Panc1 (cell line): ENCODE measurements around the gene ODAPH. TPM values are rescaled to one million over a fixed set of nuclear protein-coding genes. Genes with fewer than 3 reads are reported as not detected.

Experiments
- ATAC-seq: fragments of 200-7000 bp; cut with Tn5 transposase; 2 replicates; pipeline ENCODE4 v1.9.1; 2020; ENCODE audit warnings: mild to moderate bottlenecking, moderate library complexity
- BruUV-seq: library from RNA; stranded (reverse); fragments of 400-500 nt; replicated peaks from 2 replicates; lab custom pipeline; 2021; lab: Mats Ljungman, UMichigan
- CTCF ChIA-PET: fragments of 300-600 bp; sonication (Branson Sonifier 250); formaldehyde crosslinking; loops from one replicate; lab custom pipeline; 2022; ENCODE audit warnings: antibody characterized with exemption; lab: Charles Lee
- POLR2A ChIA-PET: fragments of 300-600 bp; sonication (Branson Sonifier 250); formaldehyde crosslinking; loops from one replicate; lab custom pipeline; 2022; ENCODE audit warnings: antibody characterized with exemption; lab: Charles Lee
- DNase-seq: peaks from one replicate; pipeline ENCODE4 v3.0.0-alpha.2; 2010; ENCODE audit warnings: low read depth, low spot score
- H3K27ac ChIP-seq: 2 replicates; pipeline ENCODE4 v1.5.1; 2011; ENCODE audit warnings: mild to moderate bottlenecking, low read length, inconsistent platforms
- H3K27me3 ChIP-seq: fragments of 200-500 bp; sonication (Bioruptor generic); 2 replicates; pipeline ENCODE4 v1.6.0; 2014; ENCODE audit warnings: low read length, inconsistent platforms; ENCODE audit not compliant: control insufficient read depth, insufficient read depth
- H3K36me3 ChIP-seq: fragments of 200-500 bp; sonication (Bioruptor generic); 2 replicates; pipeline ENCODE4 v1.5.1; 2014; ENCODE audit warnings: inconsistent platforms, mild to moderate bottlenecking, low read length, moderate library complexity; ENCODE audit not compliant: control insufficient read depth, insufficient read depth
- H3K4me1 ChIP-seq: 2 replicates; pipeline ENCODE4 v1.5.1; 2011; ENCODE audit warnings: inconsistent platforms, mild to moderate bottlenecking, low read length, moderate library complexity; ENCODE audit not compliant: control insufficient read depth, insufficient read depth
- H3K4me3 ChIP-seq, 2 experiments: 2 replicates each; pipeline ENCODE4 v1.5.1; 2011 to 2012; ENCODE audit warnings: low read depth in 2 of 2, low read length in 2 of 2, mild to moderate bottlenecking in 2 of 2, inconsistent platforms in 1 of 2, moderate library complexity in 1 of 2
- H3K9me3 ChIP-seq: fragments of 200-500 bp; sonication (Bioruptor generic); 2 replicates; pipeline ENCODE4 v1.5.1; 2014; ENCODE audit warnings: low read depth, mild to moderate bottlenecking, inconsistent platforms, low read length, moderate library complexity; ENCODE audit not compliant: control insufficient read depth, insufficient read depth
- POLR2AphosphoS5 ChIP-seq: IDR thresholded peaks from 2 replicates; pipeline ENCODE4 v1.6.1; 2012; ENCODE audit warnings: mild to moderate bottlenecking, low read depth, low read length, moderate library complexity
- SIN3A ChIP-seq: IDR thresholded peaks from 2 replicates; pipeline ENCODE4 v1.6.1; 2012; ENCODE audit warnings: low read depth, mild to moderate bottlenecking, low read length, moderate library complexity, borderline replicate concordance; ENCODE audit not compliant: insufficient read depth
- TCF7L2 ChIP-seq: IDR thresholded peaks from 2 replicates; pipeline ENCODE4 v1.6.1; 2011; ENCODE audit warnings: mild to moderate bottlenecking, low read depth, low read length, inconsistent platforms
- in situ Hi-C: cut with HindIII; loops from 2 replicates; pipeline ENCODE4 v1.10.0; 2016; ENCODE audit warnings: low sequenced_read_pairs, low pct_unique_long_range_greater_than_20kb
- intact Hi-C: fragments of 100-400 bp; cut with micrococcal nuclease; formaldehyde crosslinking; loops from one replicate; pipeline ENCODE4 v1.10.0; 2022; ENCODE audit not compliant: unreplicated experiment
- total RNA-seq: library from RNA; stranded (reverse); gene quantifications from one replicate; pipeline ENCODE4 v1.2.1, GENCODE V29; 2021; ENCODE audit not compliant: unreplicated experiment
- TF ChIP-seq, protein P1 (sequence below), 2 experiments: IDR thresholded peaks; 2 replicates each; pipeline ENCODE4 v1.6.1; 2011 to 2012; ENCODE audit warnings: low read depth in 2 of 2, control low read depth in 1 of 2, low read length in 1 of 2, mild to moderate bottlenecking in 1 of 2, moderate library complexity in 1 of 2; ENCODE audit not compliant: insufficient read depth in 1 of 2
- TF ChIP-seq, protein P2 (sequence below): fragments of 450-650 bp; IDR thresholded peaks from 2 replicates; pipeline ENCODE4 v1.5.1; 2017; ENCODE audit warnings: mild to moderate bottlenecking

The ODAPH gene
- total RNA-seq, 1 experiment from 2014 or later, result not detected

- TF ChIP-seq, protein P1, sequence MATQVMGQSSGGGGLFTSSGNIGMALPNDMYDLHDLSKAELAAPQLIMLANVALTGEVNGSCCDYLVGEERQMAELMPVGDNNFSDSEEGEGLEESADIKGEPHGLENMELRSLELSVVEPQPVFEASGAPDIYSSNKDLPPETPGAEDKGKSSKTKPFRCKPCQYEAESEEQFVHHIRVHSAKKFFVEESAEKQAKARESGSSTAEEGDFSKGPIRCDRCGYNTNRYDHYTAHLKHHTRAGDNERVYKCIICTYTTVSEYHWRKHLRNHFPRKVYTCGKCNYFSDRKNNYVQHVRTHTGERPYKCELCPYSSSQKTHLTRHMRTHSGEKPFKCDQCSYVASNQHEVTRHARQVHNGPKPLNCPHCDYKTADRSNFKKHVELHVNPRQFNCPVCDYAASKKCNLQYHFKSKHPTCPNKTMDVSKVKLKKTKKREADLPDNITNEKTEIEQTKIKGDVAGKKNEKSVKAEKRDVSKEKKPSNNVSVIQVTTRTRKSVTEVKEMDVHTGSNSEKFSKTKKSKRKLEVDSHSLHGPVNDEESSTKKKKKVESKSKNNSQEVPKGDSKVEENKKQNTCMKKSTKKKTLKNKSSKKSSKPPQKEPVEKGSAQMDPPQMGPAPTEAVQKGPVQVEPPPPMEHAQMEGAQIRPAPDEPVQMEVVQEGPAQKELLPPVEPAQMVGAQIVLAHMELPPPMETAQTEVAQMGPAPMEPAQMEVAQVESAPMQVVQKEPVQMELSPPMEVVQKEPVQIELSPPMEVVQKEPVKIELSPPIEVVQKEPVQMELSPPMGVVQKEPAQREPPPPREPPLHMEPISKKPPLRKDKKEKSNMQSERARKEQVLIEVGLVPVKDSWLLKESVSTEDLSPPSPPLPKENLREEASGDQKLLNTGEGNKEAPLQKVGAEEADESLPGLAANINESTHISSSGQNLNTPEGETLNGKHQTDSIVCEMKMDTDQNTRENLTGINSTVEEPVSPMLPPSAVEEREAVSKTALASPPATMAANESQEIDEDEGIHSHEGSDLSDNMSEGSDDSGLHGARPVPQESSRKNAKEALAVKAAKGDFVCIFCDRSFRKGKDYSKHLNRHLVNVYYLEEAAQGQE (IDR thresholded peaks at IDR 0.05; ENCODE audit: insufficient read depth in 1 of 2, low read depth in 2 of 2, low read length in 1 of 2), result no peak
- no peak for TF ChIP-seq TCF7L2
- TF ChIP-seq SIN3A, result no peak
- TF ChIP-seq POLR2AphosphoS5, result no peak
- TF ChIP-seq, protein P2, sequence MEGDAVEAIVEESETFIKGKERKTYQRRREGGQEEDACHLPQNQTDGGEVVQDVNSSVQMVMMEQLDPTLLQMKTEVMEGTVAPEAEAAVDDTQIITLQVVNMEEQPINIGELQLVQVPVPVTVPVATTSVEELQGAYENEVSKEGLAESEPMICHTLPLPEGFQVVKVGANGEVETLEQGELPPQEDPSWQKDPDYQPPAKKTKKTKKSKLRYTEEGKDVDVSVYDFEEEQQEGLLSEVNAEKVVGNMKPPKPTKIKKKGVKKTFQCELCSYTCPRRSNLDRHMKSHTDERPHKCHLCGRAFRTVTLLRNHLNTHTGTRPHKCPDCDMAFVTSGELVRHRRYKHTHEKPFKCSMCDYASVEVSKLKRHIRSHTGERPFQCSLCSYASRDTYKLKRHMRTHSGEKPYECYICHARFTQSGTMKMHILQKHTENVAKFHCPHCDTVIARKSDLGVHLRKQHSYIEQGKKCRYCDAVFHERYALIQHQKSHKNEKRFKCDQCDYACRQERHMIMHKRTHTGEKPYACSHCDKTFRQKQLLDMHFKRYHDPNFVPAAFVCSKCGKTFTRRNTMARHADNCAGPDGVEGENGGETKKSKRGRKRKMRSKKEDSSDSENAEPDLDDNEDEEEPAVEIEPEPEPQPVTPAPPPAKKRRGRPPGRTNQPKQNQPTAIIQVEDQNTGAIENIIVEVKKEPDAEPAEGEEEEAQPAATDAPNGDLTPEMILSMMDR, result no peak
- CTCF ChIA-PET, result no interaction called here
- no peak for DNase-seq
- no peak for ATAC-seq
- Histone ChIP-seq H3K36me3 (peaks cover 12% of the 10 kb centered on the region), H3K27me3 (no peaks in the 10 kb centered on the region), H3K27ac (no peak overlapping the region), H3K4me3 (no peak overlapping the region), H3K9me3 (no peaks in the 10 kb centered on the region), H3K4me1 (no peaks in the 10 kb centered on the region)
- in situ Hi-C loops, result no loop called here
- POLR2A ChIA-PET, result no interaction called here
- BruUV-seq, result no TSS peak
- intact Hi-C loops, result no loop called here
These were observed 30.0 kb upstream of the ODAPH start for GRCh38 chr4:75525910-75526309.

DNA sequence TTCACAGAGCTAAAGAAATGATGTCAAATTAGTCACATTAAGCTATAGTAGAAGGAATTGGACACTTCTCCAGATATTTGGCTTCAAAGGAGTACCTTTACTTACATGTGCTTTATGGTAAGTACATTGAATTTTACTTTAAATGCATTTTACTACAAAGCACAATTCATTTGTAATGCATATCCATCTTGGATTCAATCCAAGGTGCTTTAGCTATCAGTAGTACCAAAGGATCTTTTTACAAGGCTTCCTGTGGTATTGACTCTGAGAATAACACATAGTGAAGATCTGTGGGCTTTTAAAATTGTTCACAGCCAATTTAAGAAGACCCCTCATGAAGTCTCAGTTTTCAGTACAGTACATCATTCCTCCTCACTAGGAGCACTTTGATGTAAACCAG, 28.4 kb upstream of the ODAPH start:
- ChIA-PET POLR2A (interaction anchor here (0.6 kb wide), 1 partner anchor 334 kb away, joined by 4 read pairs; no protein-coding TSS in a partner anchor), CTCF (no interaction called here)
- DNase-seq (no peak), ATAC-seq (no peak)
- intact Hi-C loops, result no loop called here
- Histone ChIP-seq H3K4me1 (no peaks in the 10 kb centered on the region), H3K27ac (no peak overlapping the region), H3K9me3 (no peaks in the 10 kb centered on the region), H3K4me3 (no peak overlapping the region), H3K36me3 (peaks cover 12% of the 10 kb centered on the region), H3K27me3 (no peaks in the 10 kb centered on the region)
- BruUV-seq, result no TSS peak
- TF ChIP-seq, protein P2, result no peak
- TF ChIP-seq SIN3A (no peak), POLR2AphosphoS5 (no peak), TCF7L2 (no peak)
- TF ChIP-seq, protein P1 (IDR thresholded peaks at IDR 0.05; ENCODE audit: insufficient read depth in 1 of 2, low read depth in 2 of 2, low read length in 1 of 2), result no peak
- in situ Hi-C loops, result no loop called here
